Lower leg skin (tissue), 3 donors: ENCODE results near the gene TMC7.

Source experiments
- POLR2A ChIP-seq, 2 donors: fragments of 450-650 bp; IDR thresholded peaks; one replicate each; pipeline ENCODE4 v1.6.1; 2016 to 2017; ENCODE audit warnings: antibody characterized with exemption in 2 of 2, mild to moderate bottlenecking in 1 of 2, moderate library complexity in 1 of 2
- TF ChIP-seq, protein P1 (sequence below), 3 donors: fragments of 450-650 bp; IDR thresholded peaks; one replicate each; pipeline ENCODE4 v1.5.1; 2016; ENCODE audit warnings: antibody characterized with exemption in 3 of 3, mild to moderate bottlenecking in 3 of 3, moderate library complexity in 2 of 3

DNA sequence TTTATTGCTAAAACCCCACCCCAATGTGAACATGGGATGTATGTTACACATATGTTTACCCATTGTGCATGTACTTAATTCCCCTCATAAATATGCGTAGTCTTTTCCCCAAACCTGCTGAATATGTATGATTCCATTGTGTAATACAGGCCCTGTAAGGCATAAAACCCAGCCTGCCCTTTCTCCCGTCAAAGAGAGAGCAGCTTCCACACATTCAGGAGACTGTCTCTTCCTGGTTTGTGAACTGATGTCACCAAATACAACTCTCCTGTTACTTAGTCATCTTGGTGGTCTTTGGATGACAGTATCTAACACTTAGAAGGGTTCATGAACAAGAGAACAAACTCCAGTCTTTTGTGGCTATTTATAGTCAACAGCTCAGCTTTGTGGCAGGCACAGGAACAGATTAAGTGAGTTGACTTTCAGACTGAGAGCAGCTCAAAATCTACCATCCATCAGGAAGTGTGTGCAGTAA lies 24.7 kb upstream of the TMC7 start:
- TF ChIP-seq, protein P1, sequence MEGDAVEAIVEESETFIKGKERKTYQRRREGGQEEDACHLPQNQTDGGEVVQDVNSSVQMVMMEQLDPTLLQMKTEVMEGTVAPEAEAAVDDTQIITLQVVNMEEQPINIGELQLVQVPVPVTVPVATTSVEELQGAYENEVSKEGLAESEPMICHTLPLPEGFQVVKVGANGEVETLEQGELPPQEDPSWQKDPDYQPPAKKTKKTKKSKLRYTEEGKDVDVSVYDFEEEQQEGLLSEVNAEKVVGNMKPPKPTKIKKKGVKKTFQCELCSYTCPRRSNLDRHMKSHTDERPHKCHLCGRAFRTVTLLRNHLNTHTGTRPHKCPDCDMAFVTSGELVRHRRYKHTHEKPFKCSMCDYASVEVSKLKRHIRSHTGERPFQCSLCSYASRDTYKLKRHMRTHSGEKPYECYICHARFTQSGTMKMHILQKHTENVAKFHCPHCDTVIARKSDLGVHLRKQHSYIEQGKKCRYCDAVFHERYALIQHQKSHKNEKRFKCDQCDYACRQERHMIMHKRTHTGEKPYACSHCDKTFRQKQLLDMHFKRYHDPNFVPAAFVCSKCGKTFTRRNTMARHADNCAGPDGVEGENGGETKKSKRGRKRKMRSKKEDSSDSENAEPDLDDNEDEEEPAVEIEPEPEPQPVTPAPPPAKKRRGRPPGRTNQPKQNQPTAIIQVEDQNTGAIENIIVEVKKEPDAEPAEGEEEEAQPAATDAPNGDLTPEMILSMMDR (IDR thresholded peaks at IDR 0.05) = no peak
- TF ChIP-seq POLR2A (IDR thresholded peaks at IDR 0.05) = no peak
